Measurements from ENCODE around the gene TNIP3.

TNIP3 gene

DNA sequence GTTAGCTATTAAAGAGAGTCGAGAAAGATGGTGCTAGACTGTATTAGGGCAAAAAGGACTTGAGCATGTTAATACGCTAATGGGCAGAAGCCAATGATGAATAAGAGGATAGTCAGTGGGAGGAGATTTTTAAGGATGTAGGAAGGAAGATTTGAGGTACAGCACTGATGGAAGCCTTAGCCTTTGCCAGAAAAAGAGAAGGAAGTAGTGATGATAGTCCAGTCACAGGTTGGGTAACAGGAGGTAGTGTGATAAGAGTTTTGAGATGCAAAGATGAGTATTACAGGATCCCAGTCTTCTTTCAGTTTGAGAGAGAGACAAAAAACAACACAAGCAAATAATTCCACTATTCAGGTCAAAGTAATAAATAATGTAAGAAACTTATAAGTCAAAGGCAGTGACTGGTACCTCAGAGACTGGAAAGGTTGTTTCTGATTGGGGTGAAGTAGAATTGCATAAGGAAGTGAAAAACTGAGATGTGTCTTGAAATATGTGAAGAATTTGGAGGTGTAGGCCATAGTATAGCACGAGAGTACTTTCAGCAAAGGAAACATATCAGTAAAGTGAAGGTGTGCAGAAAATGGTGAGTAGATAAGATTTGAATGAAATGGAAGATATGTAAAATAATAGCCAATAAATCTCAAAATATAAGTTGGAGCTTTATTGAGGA, 69.7 kb downstream of the TNIP3 start:
- peak overlapping the region; percentile 72 for H3K27ac ChIP-seq
- H3K4me1 ChIP-seq (ENCODE audit: control insufficient read depth in 1 of 2, insufficient read depth in 1 of 2, low read depth in 1 of 2, low read length in 1 of 2): peaks cover 23 to 24% of the 10 kb centered on the region in 2 experiments
- no peak overlapping the region for H3K4me3 ChIP-seq (ENCODE audit: low read depth in 1 of 2, low read length in 1 of 2)
- H3K9me3 ChIP-seq: no peaks in the 10 kb centered on the region
- no peaks in the 10 kb centered on the region for H3K36me3 ChIP-seq
- no peaks in the 10 kb centered on the region for H3K27me3 ChIP-seq
- TF ChIP-seq, protein P1, sequence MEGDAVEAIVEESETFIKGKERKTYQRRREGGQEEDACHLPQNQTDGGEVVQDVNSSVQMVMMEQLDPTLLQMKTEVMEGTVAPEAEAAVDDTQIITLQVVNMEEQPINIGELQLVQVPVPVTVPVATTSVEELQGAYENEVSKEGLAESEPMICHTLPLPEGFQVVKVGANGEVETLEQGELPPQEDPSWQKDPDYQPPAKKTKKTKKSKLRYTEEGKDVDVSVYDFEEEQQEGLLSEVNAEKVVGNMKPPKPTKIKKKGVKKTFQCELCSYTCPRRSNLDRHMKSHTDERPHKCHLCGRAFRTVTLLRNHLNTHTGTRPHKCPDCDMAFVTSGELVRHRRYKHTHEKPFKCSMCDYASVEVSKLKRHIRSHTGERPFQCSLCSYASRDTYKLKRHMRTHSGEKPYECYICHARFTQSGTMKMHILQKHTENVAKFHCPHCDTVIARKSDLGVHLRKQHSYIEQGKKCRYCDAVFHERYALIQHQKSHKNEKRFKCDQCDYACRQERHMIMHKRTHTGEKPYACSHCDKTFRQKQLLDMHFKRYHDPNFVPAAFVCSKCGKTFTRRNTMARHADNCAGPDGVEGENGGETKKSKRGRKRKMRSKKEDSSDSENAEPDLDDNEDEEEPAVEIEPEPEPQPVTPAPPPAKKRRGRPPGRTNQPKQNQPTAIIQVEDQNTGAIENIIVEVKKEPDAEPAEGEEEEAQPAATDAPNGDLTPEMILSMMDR (IDR thresholded peaks at IDR 0.05): no peak

DNA sequence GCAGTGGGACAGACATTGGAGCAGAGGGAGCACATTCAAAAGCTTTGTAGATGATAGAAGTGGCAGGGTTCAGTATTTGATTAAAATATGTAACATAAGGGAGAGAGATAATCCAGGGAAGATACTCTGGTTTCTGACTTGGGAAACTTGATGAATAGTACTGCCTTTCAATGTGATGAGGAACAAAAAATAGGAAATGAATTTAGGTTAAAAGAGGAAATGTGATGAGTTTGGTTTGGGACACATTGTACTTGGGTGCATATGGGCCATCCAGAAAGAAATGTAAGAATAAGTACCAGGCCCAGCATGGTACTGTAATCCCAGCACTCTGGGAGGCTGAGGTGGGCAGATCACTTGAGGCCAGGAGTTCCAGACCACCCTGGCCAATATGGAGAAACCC, 70.9 kb downstream of the TNIP3 start:
- H3K4me1 ChIP-seq (ENCODE audit: control insufficient read depth in 1 of 2, insufficient read depth in 1 of 2, low read depth in 1 of 2, low read length in 1 of 2): peaks cover 23 to 24% of the 10 kb centered on the region in 2 experiments
- peak overlapping the region; percentile 72 for H3K27ac ChIP-seq
- no peaks in the 10 kb centered on the region for H3K27me3 ChIP-seq
- no peak overlapping the region for H3K4me3 ChIP-seq (ENCODE audit: low read depth in 1 of 2, low read length in 1 of 2)
- H3K36me3 ChIP-seq: no peaks in the 10 kb centered on the region
- no peaks in the 10 kb centered on the region for H3K9me3 ChIP-seq
- TF ChIP-seq, protein P1 (IDR thresholded peaks at IDR 0.05): no peak

DNA sequence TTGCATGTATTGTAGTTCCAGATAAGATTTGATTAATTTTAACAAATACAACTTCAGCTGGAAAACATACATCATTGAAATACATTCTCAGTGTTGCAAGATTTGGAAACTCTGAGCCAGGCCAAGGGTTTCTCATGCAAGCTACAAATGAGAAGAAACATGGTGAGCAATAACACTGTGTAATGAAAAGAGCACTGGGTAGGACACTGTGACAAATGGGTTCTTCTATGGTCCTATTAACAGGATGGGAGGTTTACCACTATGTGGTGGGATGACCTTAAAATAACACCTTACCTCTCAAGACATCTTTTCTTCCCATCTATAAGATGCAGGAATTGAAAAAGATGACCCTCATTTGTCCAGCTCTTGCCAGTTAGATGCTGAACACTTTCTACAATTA, 72.2 kb downstream of the TNIP3 start:
- no peak overlapping the region for H3K4me3 ChIP-seq (ENCODE audit: low read depth in 1 of 2, low read length in 1 of 2)
- no peak overlapping the region for H3K27ac ChIP-seq
- no peaks in the 10 kb centered on the region for H3K36me3 ChIP-seq
- peaks cover 23 to 24% of the 10 kb centered on the region in 2 experiments for H3K4me1 ChIP-seq (ENCODE audit: control insufficient read depth in 1 of 2, insufficient read depth in 1 of 2, low read depth in 1 of 2, low read length in 1 of 2)
- TF ChIP-seq, protein P1 (IDR thresholded peaks at IDR 0.05): no peak
- H3K9me3 ChIP-seq: no peaks in the 10 kb centered on the region
- no peaks in the 10 kb centered on the region for H3K27me3 ChIP-seq

DNA sequence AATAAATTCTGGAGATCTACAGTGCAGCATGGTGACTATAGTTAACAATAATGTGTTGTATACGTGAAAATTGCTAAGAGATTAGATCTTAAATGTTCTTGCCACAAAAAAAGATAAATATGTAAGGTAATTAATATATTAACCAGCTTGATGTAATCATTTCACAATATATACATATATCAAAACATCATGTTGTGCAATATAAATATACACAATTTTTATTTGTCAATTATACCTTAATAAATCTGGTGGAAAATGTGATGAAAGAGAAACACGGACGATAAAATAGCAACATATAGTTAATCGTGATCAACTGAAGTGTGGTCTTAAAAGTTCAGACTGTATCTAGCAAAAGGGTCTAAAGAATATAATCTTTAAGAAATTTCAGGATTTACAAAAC, 75.3 kb downstream of the TNIP3 start:
- Histone ChIP-seq H3K27me3 (no peaks in the 10 kb centered on the region), H3K36me3 (no peaks in the 10 kb centered on the region), H3K4me1 (ENCODE audit: control insufficient read depth in 1 of 2, insufficient read depth in 1 of 2, low read depth in 1 of 2, low read length in 1 of 2) (peaks cover 10 to 12% of the 10 kb centered on the region in 2 experiments), H3K4me3 (ENCODE audit: low read depth in 1 of 2, low read length in 1 of 2) (no peak overlapping the region), H3K9me3 (no peaks in the 10 kb centered on the region), H3K27ac (no peak overlapping the region)
- TF ChIP-seq, protein P1 (IDR thresholded peaks at IDR 0.05): no peak
